GM13977 (cell line): ENCODE results near the gene PCED1B.

Experiments
- DNase-seq: peaks from one replicate; pipeline ENCODE4 v3.0.0; 2012; ENCODE audit warnings: low spot score
- in situ Hi-C: fragments of 300-500 bp; cut with MboI; formaldehyde crosslinking; loops from one replicate; pipeline ENCODE4 v1.12.0; 2022; ENCODE audit warnings: low sequenced_read_pairs, low pct_unique_long_range_greater_than_20kb, mixed read lengths, inconsistent platforms; ENCODE audit not compliant: unreplicated experiment
- TF ChIP-seq, protein P1 (sequence below): IDR thresholded peaks from 2 replicates; pipeline ENCODE4 v1.5.1; 2012; ENCODE audit warnings: mild to moderate bottlenecking, control low read depth; ENCODE audit not compliant: insufficient read depth; ENCODE audit errors: extremely low read depth, missing control alignments

Gene PCED1B

DNA sequence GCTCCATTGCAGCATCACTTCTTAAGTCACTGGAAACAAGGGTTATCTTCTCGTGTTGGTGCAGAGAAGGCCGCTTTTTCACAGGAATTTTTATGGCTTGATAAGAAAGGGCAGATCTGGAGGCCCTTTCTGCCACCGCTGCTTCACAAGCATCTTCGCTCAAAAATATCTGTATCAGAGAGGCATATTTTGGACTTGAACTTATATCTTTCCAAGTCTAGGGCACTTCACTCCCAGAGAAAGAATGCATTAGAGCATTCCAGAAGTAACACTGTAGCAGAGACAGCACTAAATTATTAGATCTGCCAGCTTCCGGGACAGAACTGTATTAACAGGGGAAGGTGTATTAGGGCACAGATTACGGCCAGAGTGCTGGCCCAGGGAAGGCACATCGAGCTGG is 152.0 kb downstream of the PCED1B start:
- TF ChIP-seq, protein P1, sequence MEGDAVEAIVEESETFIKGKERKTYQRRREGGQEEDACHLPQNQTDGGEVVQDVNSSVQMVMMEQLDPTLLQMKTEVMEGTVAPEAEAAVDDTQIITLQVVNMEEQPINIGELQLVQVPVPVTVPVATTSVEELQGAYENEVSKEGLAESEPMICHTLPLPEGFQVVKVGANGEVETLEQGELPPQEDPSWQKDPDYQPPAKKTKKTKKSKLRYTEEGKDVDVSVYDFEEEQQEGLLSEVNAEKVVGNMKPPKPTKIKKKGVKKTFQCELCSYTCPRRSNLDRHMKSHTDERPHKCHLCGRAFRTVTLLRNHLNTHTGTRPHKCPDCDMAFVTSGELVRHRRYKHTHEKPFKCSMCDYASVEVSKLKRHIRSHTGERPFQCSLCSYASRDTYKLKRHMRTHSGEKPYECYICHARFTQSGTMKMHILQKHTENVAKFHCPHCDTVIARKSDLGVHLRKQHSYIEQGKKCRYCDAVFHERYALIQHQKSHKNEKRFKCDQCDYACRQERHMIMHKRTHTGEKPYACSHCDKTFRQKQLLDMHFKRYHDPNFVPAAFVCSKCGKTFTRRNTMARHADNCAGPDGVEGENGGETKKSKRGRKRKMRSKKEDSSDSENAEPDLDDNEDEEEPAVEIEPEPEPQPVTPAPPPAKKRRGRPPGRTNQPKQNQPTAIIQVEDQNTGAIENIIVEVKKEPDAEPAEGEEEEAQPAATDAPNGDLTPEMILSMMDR = no peak
- in situ Hi-C loops = no loop called here
- DNase-seq = no peak

DNA sequence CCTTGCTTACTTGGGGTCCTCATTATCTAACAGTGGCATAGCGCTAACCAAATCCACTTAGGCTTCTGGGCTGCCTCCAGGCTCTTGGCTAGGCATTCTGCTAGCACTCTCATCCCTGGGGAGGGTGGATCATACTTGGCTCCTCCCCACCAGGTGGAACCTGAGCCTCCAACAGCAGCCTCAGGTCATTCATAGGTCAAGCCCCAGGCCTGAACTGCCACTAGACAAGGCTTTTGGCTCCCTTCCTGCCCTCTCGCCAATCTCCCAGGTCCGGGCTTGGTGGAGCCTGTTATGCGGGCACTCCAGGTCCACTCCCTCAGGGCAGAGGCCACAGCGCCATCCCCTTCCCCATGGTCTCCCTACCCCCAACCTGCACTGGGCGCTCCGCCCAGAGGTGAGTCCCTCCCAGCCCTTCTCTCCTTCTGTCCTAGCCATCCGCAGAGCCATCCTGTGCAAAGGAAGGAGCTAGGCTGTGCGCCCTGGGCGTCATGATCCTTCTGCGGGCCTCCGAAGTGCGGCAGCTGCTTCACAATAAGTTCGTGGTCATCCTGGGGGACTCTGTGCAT is 155.2 kb downstream of the PCED1B start:
- in situ Hi-C loops = no loop called here
- DNase-seq = no peak
- TF ChIP-seq, protein P1 = no peak

DNA sequence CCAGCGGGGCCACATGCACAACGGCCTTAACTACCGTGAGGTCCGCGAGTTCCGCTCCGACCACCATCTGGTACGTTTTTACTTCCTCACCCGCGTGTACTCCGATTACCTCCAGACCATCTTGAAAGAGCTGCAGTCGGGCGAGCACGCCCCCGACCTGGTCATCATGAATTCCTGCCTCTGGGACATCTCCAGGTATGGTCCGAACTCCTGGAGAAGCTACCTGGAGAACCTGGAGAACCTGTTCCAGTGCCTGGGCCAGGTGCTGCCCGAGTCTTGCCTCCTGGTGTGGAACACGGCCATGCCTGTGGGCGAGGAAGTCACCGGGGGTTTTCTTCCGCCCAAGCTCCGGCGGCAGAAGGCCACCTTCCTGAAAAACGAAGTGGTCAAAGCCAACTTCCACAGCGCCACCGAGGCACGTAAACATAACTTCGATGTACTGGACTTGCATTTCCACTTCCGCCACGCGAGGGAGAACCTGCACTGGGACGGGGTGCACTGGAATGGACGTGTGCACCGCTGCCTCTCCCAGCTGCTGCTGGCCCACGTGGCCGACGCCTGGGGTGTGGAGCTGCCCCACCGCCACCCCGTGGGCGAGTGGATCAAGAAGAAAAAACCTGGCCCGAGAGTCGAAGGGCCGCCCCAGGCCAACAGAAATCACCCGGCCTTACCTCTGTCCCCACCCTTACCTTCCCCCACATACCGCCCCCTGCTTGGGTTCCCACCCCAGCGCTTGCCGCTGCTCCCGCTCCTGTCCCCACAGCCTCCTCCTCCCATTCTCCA is 156.0 kb downstream of the PCED1B start:
- in situ Hi-C loops = no loop called here
- no peak for DNase-seq
- TF ChIP-seq, protein P1 = no peak

DNA sequence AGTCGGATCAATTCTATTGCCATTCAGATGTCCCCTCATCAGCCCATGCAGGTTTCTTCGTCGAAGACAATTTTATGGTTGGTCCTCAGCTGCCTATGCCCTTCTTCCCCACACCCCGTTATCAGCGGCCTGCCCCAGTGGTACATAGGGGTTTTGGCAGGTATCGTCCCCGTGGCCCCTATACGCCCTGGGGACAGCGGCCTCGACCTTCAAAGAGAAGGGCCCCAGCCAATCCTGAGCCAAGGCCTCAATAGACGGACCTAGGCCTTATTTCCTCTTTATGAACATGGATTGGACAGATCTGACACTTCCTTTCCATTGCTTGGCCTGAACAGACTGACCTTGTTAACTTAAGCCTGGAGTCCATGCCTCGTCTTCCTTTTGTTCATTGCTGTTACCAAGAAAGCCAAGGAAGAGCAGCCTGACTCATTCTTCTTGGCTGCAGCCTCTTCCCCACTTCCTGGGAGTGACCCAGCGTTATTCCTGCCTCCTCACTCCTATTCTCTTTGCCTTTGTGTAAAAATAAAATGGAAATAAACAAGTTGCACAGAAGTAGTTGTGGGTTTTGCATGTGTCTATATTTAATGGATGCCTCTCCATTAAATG is 156.8 kb downstream of the PCED1B start:
- TF ChIP-seq, protein P1 = no peak
- DNase-seq = no peak
- in situ Hi-C loops = no loop called here

DNA sequence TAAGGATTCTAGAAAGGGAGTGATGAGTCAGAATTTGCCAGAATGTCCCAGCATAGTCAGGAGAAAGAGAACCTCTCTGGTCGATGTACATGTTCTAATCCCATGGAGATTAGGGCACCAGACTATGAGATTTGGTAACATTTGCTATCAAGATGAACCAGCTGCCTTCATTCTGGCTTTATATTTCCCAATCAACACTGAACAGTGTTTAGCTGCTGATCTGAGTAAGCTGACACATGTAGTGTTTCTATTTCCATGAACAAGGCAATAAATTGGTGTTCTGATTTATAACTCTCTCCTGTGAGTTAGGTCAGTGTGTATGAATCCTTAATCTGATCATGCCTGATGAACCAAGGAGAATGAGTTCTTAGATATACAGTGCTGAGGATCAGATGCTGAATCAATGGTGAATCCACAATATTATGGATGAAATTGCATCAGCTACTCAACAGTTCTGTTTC is 158.4 kb downstream of the PCED1B start:
- no peak for DNase-seq
- in situ Hi-C loops = no loop called here
- TF ChIP-seq, protein P1 = no peak

DNA sequence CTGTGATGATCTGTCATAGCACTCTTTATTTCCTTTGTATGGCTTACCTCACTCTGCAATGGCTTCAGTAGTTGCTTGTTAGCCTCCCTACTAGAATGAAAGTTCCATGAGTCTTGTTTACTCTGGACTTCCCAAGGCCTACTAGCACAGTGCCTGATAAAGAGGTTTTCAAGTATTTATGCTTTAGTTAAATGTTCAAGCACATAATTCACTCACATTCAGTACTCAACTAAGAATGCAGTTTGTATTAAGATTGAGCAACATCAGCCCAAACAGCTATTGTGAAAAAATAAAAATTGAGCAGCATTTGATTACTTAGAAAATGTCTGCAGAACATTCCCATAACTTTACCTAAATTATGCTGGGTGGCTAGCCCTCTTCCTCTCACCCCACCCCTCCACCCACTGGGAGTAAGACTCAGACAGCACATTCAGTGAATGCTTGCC is 159.3 kb downstream of the PCED1B start:
- TF ChIP-seq, protein P1 = no peak
- in situ Hi-C loops = no loop called here
- DNase-seq = no peak
